Measurements from ENCODE around the gene OR5T1. TPM values are rescaled to one million over a fixed set of nuclear protein-coding genes. Genes with fewer than 3 reads are reported as not detected.

The OR5T1 gene
- not detected in 2 replicates for total RNA-seq (2011; cell fraction: chromatin; rRNA removed; ENCODE audit: low replicate concordance)
- total RNA-seq (2011; cell fraction: nucleolus; rRNA removed): not detected in 2 replicates
- not detected in 2 replicates for total RNA-seq (2011; cell fraction: nucleoplasm; rRNA removed)
- total RNA-seq (2014; rRNA removed): not detected in 2 replicates
- not detected in 2 replicates for total RNA-seq (2014; rRNA removed; fragmentation: Illumina TruSeq; extraction: Trizol)
- total RNA-seq (2015; rRNA removed; fragmentation: Illumina TruSeq; extraction: Trizol): not detected in 2 replicates
- total RNA-seq (2021): not detected in 2 replicates
- polyA plus RNA-seq (2011; rRNA removed): not detected in 2 replicates
- polyA plus RNA-seq (2011; cell fraction: cytosol; rRNA removed): not detected in 2 replicates
- not detected in 2 replicates for polyA plus RNA-seq (2011; cell fraction: nucleus; rRNA removed)
- not detected in 2 replicates for polyA plus RNA-seq (2012)
- not detected in 2 replicates for polyA plus RNA-seq (2014; fragmentation: Illumina TruSeq; extraction: Trizol)
- not detected for polyA plus RNA-seq (2014; fragmentation: Nextera tagmentation; extraction: Ambion mirVana)
- not detected in 2 replicates for polyA plus RNA-seq (2014; rRNA removed)
- polyA minus RNA-seq (2011; rRNA and poly(A)+ RNA removed): not detected in 2 replicates
- not detected in 2 replicates for polyA minus RNA-seq (2011; cell fraction: cytosol; rRNA and poly(A)+ RNA removed)
- polyA minus RNA-seq (2011; cell fraction: nucleus; rRNA and poly(A)+ RNA removed): not detected in 2 replicates
- not detected for Bru-seq, nascent RNA
- BruChase-seq, experiment 1, labeled RNA remaining after a 2-hour chase: not detected
- not detected for BruChase-seq, experiment 2, labeled RNA remaining after a 6-hour chase
- long read RNA-seq, experiment 1: 0 reads
- long read RNA-seq, experiment 2: 0 reads
- long read RNA-seq, experiment 3: 0 reads

DNA sequence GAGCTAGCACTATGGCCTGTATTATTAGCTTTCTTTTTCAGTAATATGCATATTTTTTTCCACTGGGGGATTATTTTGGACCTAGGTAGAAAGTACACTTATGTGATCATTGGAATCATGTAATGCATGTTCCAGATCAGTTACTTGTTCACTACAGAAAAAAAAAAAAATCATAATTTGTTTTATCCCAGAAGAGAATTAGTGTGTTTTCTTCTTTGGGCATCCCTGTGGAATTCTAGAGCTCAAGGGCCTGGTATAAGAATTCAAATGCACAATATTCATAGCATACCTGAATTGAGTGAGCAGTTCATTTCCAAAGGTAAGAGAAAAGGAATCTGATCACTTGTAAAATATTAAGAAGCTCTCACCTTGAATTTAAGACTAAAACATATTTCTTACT is at the start of gene OR5T1:
Gene OR5T1 (plus strand): TSS at position 301 of the 400 bp plus-strand sequence. CDS start 1,485 bp downstream, outside the sequence.
- H3K79me2 ChIP-seq (ENCODE audit: control insufficient read depth, insufficient read depth, low read length): no peaks in the 10 kb centered on the region
- H3K9me3 ChIP-seq (replicated peaks; ENCODE audit: control insufficient read depth, insufficient read depth, low read depth, low read length): no peaks in the 10 kb centered on the region; the same call in 1 of the 2 replicates
- no peak within 1 kb of the TSS for H3K27ac ChIP-seq (ENCODE audit: extremely low read depth, low read depth, low read length)
- no peak within 1 kb of the TSS for H3K9ac ChIP-seq (ENCODE audit: insufficient read depth in 1 of 2, low read depth in 2 of 2, low read length in 2 of 2)
- intact Hi-C loops (cut with micrococcal nuclease) (no loop called here), in situ Hi-C loops (cut with MboI) (no loop called here)
- ATAC-seq (no peak), FAIRE-seq (no peak), DNase-seq (ENCODE audit: extremely low read depth in 1 of 4, low spot score in 3 of 4) (no peak)
- no peak within 1 kb of the TSS for H2AFZ ChIP-seq (ENCODE audit: low read depth, low read length)
- no peaks in the 10 kb centered on the region for H4K20me1 ChIP-seq (replicated peaks; ENCODE audit: control insufficient read depth, insufficient read depth, low read length)
- no peaks in the 10 kb centered on the region for H3K36me3 ChIP-seq (ENCODE audit: control insufficient read depth, insufficient read depth, low read length)
- no peaks in the 10 kb centered on the region for H3K9me1 ChIP-seq (ENCODE audit: control insufficient read depth, insufficient read depth, low read length)
- H3K4me3 ChIP-seq: no peak within 1 kb of the TSS
- H3K27me3 ChIP-seq (ENCODE audit: control insufficient read depth in 2 of 2, insufficient read depth in 2 of 2, low read length in 2 of 2): no peaks in the 10 kb centered on the region
- BruUV-seq (replicated peaks): no TSS peak
- ChIA-PET POLR2A (no interaction called here), CTCF (ENCODE audit: low intra/inter-chr PET ratio) (no interaction called here)
- no peak within 1 kb of the TSS for H3K4me2 ChIP-seq (ENCODE audit: insufficient read depth, low read length)
- H3K4me1 ChIP-seq (replicated peaks in 1 of 2; ENCODE audit: control insufficient read depth in 2 of 2, insufficient read depth in 2 of 2, low read length in 2 of 2): no peaks in the 10 kb centered on the region
- TF ChIP-seq ZNF212 (CRISPR knock-in tag; IDR thresholded peaks at IDR 0.05): no peak
- no peak for TF ChIP-seq TEAD2 (tag; IDR thresholded peaks at IDR 0.05)
- TF ChIP-seq ZNF253 (CRISPR knock-in tag; conservative IDR thresholded peaks at IDR 0.05): no peak
- no peak for TF ChIP-seq MEF2A (IDR thresholded peaks at IDR 0.05; ENCODE audit: control insufficient read depth, low read depth, low read length)
- TF ChIP-seq ZNF436 (CRISPR knock-in tag; IDR thresholded peaks at IDR 0.05): no peak
- no peak for TF ChIP-seq CSDE1 (IDR thresholded peaks at IDR 0.05)
- no peak for TF ChIP-seq ZKSCAN1 (IDR thresholded peaks at IDR 0.05; ENCODE audit: low read depth, low read length)
- TF ChIP-seq ARID2 (IDR thresholded peaks at IDR 0.05): no peak
- no peak for TF ChIP-seq RHOXF2B (CRISPR knock-in tag; conservative IDR thresholded peaks at IDR 0.05)
- no peak for TF ChIP-seq SIN3A (IDR thresholded peaks at IDR 0.05; ENCODE audit: borderline replicate concordance in 2 of 2, control insufficient read depth in 1 of 2, low read depth in 2 of 2, low read length in 2 of 2)
- TF ChIP-seq, protein P1, sequence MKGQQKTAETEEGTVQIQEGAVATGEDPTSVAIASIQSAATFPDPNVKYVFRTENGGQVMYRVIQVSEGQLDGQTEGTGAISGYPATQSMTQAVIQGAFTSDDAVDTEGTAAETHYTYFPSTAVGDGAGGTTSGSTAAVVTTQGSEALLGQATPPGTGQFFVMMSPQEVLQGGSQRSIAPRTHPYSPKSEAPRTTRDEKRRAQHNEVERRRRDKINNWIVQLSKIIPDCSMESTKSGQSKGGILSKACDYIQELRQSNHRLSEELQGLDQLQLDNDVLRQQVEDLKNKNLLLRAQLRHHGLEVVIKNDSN (CRISPR knock-in tag; IDR thresholded peaks at IDR 0.05): no peak
- no peak for TF ChIP-seq CTBP1 (IDR thresholded peaks at IDR 0.05; ENCODE audit: borderline replicate concordance)
- TF ChIP-seq, protein P2, sequence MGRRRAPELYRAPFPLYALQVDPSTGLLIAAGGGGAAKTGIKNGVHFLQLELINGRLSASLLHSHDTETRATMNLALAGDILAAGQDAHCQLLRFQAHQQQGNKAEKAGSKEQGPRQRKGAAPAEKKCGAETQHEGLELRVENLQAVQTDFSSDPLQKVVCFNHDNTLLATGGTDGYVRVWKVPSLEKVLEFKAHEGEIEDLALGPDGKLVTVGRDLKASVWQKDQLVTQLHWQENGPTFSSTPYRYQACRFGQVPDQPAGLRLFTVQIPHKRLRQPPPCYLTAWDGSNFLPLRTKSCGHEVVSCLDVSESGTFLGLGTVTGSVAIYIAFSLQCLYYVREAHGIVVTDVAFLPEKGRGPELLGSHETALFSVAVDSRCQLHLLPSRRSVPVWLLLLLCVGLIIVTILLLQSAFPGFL (CRISPR knock-in tag; IDR thresholded peaks at IDR 0.05): no peak
- TF ChIP-seq HNRNPK (IDR thresholded peaks at IDR 0.05; ENCODE audit: low read depth, low read length, poor library complexity, severe bottlenecking): no peak
- TF ChIP-seq, protein P3, sequence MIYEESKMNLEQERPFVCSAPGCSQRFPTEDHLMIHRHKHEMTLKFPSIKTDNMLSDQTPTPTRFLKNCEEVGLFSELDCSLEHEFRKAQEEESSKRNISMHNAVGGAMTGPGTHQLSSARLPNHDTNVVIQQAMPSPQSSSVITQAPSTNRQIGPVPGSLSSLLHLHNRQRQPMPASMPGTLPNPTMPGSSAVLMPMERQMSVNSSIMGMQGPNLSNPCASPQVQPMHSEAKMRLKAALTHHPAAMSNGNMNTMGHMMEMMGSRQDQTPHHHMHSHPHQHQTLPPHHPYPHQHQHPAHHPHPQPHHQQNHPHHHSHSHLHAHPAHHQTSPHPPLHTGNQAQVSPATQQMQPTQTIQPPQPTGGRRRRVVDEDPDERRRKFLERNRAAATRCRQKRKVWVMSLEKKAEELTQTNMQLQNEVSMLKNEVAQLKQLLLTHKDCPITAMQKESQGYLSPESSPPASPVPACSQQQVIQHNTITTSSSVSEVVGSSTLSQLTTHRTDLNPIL (CRISPR knock-in tag; IDR thresholded peaks at IDR 0.05): no peak
- TF ChIP-seq POLR2AphosphoS5 (IDR thresholded peaks at IDR 0.05; ENCODE audit: control insufficient read depth, insufficient read depth, low read depth, low read length): no peak
- no peak for TF ChIP-seq EWSR1 (IDR thresholded peaks at IDR 0.05; ENCODE audit: borderline replicate concordance, low read depth, partially characterized antibody)
